Raji (cell line): ENCODE results near the gene ADAT3.

Source experiments
- POLR2A ChIP-seq: IDR thresholded peaks from 2 replicates; pipeline ENCODE4 v1.6.1; 2011; ENCODE audit warnings: low read depth, low read length, control low read depth; ENCODE audit not compliant: insufficient read depth

Gene ADAT3

DNA sequence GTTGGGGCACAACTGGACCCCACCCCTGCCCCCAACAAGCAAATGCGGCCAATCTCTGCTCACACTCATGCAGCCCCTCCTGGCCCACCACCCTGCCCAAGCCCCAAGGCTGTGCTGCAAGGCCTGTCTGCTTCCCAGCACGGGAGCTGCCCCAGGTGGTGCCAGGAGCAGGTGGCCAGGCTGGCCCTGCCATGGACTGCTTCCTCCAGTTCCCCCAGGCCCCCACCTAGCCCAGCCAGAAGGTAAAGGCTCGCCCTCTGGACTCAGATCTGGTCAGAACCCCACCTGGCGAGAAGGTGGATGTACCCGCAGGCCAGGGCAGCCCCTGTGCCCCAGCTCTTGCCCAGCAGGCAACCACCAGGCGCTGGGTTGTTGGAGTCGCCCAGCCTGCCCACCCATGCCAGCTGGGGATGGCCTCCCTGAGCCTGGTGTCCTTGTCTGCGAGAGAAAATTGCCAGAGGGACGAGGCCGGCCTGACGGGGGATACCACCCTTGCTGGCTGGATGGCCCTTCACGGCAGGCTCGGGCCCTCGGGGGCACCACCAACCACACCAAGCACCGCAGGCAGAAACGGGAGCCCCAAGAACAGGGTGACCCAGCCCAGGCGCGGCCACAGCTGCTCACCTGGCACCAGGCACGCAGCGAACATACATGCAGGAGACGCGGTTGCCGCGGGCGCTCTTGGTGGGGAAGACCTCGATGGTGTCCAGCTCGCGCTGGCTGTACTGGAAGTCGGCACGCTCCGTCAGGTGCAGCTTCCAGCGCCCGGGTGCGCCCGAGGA, 24.4 kb upstream of the ADAT3 start:
- TF ChIP-seq POLR2A: no peak

GRCh38 chr19:1882089-1882785, 23.0 kb upstream of the ADAT3 start:
- no peak for TF ChIP-seq POLR2A

DNA sequence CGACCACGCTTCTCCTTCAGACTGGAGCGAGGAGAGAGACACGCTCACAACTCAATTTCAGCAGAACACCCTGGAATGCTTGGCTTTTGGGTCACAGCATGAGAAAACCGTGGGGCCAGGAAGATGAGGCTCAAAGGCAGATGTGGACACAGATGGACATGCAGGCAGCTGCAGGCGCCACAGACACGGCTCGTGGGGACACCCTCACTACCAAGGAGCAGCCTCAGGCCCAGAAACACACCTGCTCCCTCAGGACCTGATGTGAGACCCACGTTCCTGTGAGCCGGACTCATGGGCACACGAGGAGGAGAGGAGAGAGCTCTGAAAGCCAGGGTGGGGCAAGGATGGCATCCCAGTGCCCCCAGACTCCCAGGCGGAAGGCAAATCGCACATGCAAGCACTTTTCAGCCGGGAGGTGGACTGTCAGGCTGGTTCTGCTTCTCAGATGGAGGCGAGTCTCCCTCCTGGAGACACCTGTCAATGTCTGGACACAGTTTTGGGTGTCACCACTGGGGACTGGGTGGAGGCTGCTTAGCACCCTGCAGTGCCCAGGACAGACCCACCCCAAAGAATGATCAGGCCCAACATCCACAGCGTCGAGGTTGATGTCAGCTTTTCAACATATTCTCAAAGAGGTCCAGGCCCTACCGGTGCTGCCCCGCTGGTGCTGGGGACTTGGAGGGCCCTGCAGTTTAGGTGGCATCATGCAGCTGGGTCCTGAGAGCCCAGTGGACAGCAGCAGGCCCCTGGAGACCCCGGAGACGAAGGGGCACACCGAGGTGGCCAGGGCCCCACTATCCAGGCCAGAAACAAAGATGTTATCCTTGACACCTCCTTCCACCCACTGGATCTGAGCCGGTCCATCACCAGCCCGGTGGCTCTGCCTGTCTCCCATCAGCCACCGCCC, 22.2 kb upstream of the ADAT3 start:
- no peak for TF ChIP-seq POLR2A

DNA sequence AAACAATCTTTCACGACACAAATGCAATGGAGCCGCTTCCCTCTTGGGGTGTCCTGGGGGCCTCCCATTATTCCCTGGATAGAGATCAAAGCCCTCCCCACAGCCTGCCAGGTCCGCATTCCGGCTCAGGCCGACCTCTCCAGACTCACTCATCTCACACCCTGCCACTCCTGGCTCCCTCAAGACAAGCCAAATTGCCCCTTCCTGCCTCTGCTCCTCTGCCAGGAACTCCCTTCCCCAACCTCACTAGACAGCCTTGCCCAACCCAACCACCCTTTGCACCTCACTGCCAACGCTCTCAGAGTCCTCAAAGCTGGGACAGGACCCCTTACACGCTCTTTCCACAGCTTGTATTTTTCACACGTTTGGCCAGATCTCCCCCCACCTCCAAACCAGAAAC, 21.4 kb upstream of the ADAT3 start:
- TF ChIP-seq POLR2A: no peak

- no peak for TF ChIP-seq POLR2A
These were observed 20.9 kb upstream of the ADAT3 start for GRCh38 chr19:1884291-1884718.

- no peak for TF ChIP-seq POLR2A
These were observed 20.4 kb upstream of the ADAT3 start for GRCh38 chr19:1884719-1885334.

- TF ChIP-seq POLR2A: peak; percentile 72
These were observed 19.6 kb upstream of the ADAT3 start, which contains the start of gene ABHD17A for GRCh38 chr19:1885398-1886119. TSS of gene ABHD17A (minus strand) at chr19:1885496. CDS start at chr19:1881566, 3,930 bp downstream.

GRCh38 chr19:1888385-1888784, 16.8 kb upstream of the ADAT3 start:
- no peak for TF ChIP-seq POLR2A

- TF ChIP-seq POLR2A: no peak
These were observed 15.3 kb upstream of the ADAT3 start for GRCh38 chr19:1889907-1890306.

GRCh38 chr19:1893791-1894190, 11.4 kb upstream of the ADAT3 start:
- TF ChIP-seq POLR2A: no peak

GRCh38 chr19:1896508-1896907, 8.7 kb upstream of the ADAT3 start:
- no peak for TF ChIP-seq POLR2A

DNA sequence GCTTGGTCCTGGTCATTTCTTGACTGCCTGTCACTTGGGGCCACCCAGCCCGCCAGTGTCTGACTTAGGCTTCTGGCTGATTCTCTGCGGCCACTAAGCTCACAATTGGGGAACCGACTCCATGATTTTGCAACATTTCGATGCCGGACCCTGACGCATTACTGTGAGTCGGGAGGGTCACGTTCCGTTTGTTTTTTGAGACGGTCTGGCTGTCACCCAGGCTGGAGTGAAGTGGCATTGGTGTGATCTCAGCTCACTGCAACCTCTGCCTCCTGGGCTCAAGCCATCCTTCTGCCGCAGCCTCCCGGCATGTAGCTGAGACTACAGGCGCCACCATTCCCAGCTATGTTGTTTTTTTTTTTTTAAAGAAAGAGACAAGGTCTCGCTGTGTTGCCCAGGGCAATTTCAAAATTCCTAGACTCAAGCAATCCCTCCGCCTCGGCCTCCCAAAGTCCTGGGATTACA, 3.2 kb upstream of the ADAT3 start:
- TF ChIP-seq POLR2A: no peak

GRCh38 chr19:1902923-1903322, 2.3 kb upstream of the ADAT3 start:
- no peak for TF ChIP-seq POLR2A

DNA sequence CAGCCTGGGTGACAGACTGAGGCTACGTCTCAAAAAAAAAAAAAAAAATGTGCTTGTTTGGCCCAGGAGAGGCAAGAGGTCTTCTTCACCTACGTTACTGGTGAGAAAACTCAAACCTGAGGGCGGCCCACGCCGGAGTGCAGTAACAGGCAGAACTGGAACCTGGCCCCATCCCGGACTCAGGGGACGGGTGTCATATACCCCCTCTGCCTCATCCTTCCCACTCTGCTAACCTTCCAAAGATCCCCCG, 414 bp upstream of the ADAT3 start:
- TF ChIP-seq POLR2A: no peak

DNA sequence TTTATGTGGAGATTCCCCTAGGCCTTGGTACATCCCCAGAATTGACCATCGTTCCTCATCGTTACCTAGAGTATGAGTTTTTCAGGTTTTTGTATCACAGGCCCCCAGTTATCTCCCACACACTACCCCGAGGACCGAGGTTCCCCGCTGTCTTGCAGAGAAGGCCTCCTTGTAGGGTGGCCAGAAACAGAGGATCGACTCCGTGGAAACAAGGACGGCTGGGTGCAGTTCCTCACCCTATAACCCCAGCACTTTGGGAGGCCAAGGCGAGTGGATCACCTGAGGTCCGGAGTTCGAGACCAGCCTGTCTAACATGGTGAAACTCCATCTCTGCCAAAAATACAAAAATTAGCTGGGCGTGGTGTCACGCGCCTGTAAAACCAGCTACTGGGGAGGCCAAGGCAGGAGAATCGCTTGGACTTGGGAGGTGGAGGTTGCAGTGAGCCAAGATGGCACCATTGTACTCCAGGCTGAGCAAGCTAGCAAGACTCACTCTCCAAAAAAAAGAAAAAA, 720 bp downstream of the ADAT3 start:
- no peak for TF ChIP-seq POLR2A
